ENCODE results near the gene ZMAT5. TPM values are rescaled to one million over a fixed set of nuclear protein-coding genes. Genes with fewer than 3 reads are reported as not detected.
A peak's percentile ranks its signal among the peaks of the same experiment; 100 is the strongest.

The ZMAT5 gene
- total RNA-seq, 3 donors from 2014 or later = 23.9 to 27.8 (median 26.5) TPM

GRCh38 chr22:29693161-29693560, 73.6 kb downstream of the ZMAT5 start:
- H3K4me1 Mint-ChIP-seq (ENCODE audit: low read depth) = peaks cover 15% of the 10 kb centered on the region
- DNase-seq (no peak), ATAC-seq (no peak)
- H3K9me3 Mint-ChIP-seq = no peaks in the 10 kb centered on the region
- H3K27me3 Mint-ChIP-seq (ENCODE audit: low read depth) = no peaks in the 10 kb centered on the region
- H3K36me3 Mint-ChIP-seq (ENCODE audit: insufficient read depth) = peaks cover 14% of the 10 kb centered on the region
- H3K4me3 Mint-ChIP-seq = no peak overlapping the region

DNA sequence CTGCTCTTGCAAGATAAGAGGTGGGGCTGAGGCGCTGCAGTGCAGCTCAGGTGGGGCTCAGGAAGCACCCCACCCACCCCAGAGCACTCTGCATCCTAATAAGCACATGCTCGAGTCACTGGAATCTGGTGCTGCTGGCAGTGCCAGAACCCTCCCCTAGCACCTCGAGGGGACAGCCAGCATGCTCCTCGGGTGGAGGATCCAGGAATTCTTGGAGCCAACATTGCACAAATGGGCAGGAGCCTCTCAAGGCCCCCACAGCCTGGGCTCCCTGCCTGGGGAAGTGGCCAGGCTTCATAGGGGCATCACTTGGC, 74.5 kb downstream of the ZMAT5 start:
- no peak overlapping the region for H3K4me3 Mint-ChIP-seq
- no peaks in the 10 kb centered on the region for H3K27me3 Mint-ChIP-seq (ENCODE audit: low read depth)
- peaks cover 14% of the 10 kb centered on the region for H3K36me3 Mint-ChIP-seq (ENCODE audit: insufficient read depth)
- no peak for ATAC-seq
- no peak for DNase-seq
- peaks cover 15% of the 10 kb centered on the region for H3K4me1 Mint-ChIP-seq (ENCODE audit: low read depth)
- no peaks in the 10 kb centered on the region for H3K9me3 Mint-ChIP-seq

DNA sequence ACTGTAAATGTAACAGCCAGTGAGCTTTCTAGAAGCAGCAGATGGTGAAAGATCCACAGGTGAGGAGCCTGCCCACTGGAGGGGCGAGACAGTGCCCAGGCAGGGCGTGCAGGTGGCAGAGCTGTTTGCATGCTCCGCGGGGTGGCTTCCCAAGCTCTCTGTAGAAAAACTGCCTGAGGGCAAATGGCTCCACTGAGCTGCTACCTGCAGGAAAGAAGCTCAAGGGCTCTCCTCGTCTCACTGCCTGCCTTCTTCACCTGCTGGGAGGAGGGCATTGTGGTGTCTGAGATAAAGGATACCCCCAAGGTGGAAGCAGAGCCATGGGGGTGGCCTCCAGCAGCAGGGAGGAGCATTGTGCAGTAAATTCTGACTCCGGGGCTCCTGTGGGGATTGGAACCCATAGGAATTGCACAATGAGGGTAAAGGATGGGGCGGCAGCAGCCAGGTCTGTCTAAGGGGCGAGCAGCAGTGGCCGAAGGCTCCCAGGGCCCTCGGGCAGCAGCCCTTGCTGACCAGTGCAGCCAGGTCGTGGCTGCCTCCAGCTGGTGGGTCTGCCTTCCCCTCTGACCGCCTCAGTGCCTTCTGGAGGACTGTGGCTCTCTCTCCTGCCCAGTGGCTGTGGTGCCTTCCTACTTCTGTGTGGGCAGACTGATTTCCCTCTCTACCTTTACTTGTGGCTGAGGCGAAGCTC, 75.0 kb downstream of the ZMAT5 start:
- H3K9me3 Mint-ChIP-seq = no peaks in the 10 kb centered on the region
- no peaks in the 10 kb centered on the region for H3K27me3 Mint-ChIP-seq (ENCODE audit: low read depth)
- DNase-seq = no peak
- H3K4me3 Mint-ChIP-seq = no peak overlapping the region
- H3K36me3 Mint-ChIP-seq (ENCODE audit: insufficient read depth) = peaks cover 19% of the 10 kb centered on the region
- ATAC-seq = no peak
- H3K4me1 Mint-ChIP-seq (ENCODE audit: low read depth) = peaks cover 15% of the 10 kb centered on the region

GRCh38 chr22:29690476-29690875, 76.3 kb downstream of the ZMAT5 start:
- Mint-ChIP-seq H3K4me3 (no peak overlapping the region), H3K4me1 (ENCODE audit: low read depth) (peaks cover 15% of the 10 kb centered on the region), H3K36me3 (ENCODE audit: insufficient read depth) (peaks cover 19% of the 10 kb centered on the region), H3K27me3 (ENCODE audit: low read depth) (no peaks in the 10 kb centered on the region), H3K9me3 (no peaks in the 10 kb centered on the region)
- ATAC-seq = no peak
- no peak for DNase-seq

- Mint-ChIP-seq H3K4me1 (ENCODE audit: low read depth) (peaks cover 15% of the 10 kb centered on the region), H3K27me3 (ENCODE audit: low read depth) (no peaks in the 10 kb centered on the region), H3K4me3 (no peak overlapping the region), H3K36me3 (ENCODE audit: insufficient read depth) (peaks cover 16% of the 10 kb centered on the region), H3K9me3 (no peaks in the 10 kb centered on the region)
- DNase-seq = peak; percentile 25
- no peak for ATAC-seq
Observed at GRCh38 chr22:29689880-29690213, 77.0 kb downstream of the ZMAT5 start.

GRCh38 chr22:29689206-29689879, 77.5 kb downstream of the ZMAT5 start:
- DNase-seq (no peak), ATAC-seq (no peak)
- Mint-ChIP-seq H3K4me3 (no peak overlapping the region), H3K4me1 (ENCODE audit: low read depth) (peaks cover 15% of the 10 kb centered on the region), H3K27me3 (ENCODE audit: low read depth) (no peaks in the 10 kb centered on the region), H3K9me3 (no peaks in the 10 kb centered on the region), H3K36me3 (ENCODE audit: insufficient read depth) (peaks cover 19% of the 10 kb centered on the region)

GRCh38 chr22:29684244-29684643, 82.6 kb downstream of the ZMAT5 start:
- H3K4me3 Mint-ChIP-seq = no peak overlapping the region
- ATAC-seq (no peak), DNase-seq (no peak)
- H3K4me1 Mint-ChIP-seq (ENCODE audit: low read depth) = no peaks in the 10 kb centered on the region
- H3K9me3 Mint-ChIP-seq = no peaks in the 10 kb centered on the region
- no peaks in the 10 kb centered on the region for H3K27me3 Mint-ChIP-seq (ENCODE audit: low read depth)
- peaks cover 23% of the 10 kb centered on the region for H3K36me3 Mint-ChIP-seq (ENCODE audit: insufficient read depth)

DNA sequence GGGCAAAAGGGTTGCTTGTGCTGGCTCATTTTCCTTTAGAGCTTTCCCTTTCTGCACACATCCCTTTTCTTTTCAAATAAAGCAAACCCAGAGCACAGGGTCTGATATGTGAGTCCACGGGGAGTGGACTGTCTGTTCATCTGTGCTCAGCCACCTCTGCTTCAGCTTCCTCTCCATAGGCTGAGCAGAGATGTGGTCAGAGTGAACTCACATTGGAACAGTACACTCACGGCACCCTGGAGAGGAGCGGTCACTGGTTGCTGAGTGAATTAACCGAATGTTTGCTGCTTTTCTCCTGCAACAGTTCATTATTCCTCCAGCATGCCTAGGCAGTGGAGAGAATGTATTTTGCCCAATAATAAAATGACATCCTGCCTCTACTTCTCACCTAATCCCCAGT, 83.3 kb downstream of the ZMAT5 start:
- Mint-ChIP-seq H3K27me3 (ENCODE audit: low read depth) (no peaks in the 10 kb centered on the region), H3K4me1 (ENCODE audit: low read depth) (no peaks in the 10 kb centered on the region)

More for the DNA sequence above, 83.3 kb downstream of the ZMAT5 start:
- DNase-seq (no peak), ATAC-seq (no peak)
- no peak overlapping the region for H3K4me3 Mint-ChIP-seq
- peaks cover 25% of the 10 kb centered on the region for H3K36me3 Mint-ChIP-seq (ENCODE audit: insufficient read depth)
- no peaks in the 10 kb centered on the region for H3K9me3 Mint-ChIP-seq

Other genes with a start within 250 kb of the ZMAT5 start
- gene THOC5, start 213.2 kb downstream of the ZMAT5 start, total RNA-seq = 10 to 100 TPM; 69.2 to 69.7 (median 69.5) TPM
- 10 to 100 TPM; 11.8 to 15.2 (median 12.9) TPM for gene NIPSNAP1, start 185.9 kb downstream of the ZMAT5 start, total RNA-seq
- gene NF2, start 163.4 kb downstream of the ZMAT5 start, total RNA-seq = 10 to 100 TPM; 65.4 to 70.2 (median 66.0) TPM
- under 1 TPM; 0.11 to 0.20 (median 0.13) TPM for gene CABP7, start 47.0 kb downstream of the ZMAT5 start, total RNA-seq
- gene UQCR10, start 362 bp upstream of the ZMAT5 start, total RNA-seq = 100 to 1,000 TPM in 1 of 3 donors, 10 to 100 TPM in 2; 90.9 to 103 (median 91.1) TPM
- gene ASCC2, start 71.3 kb upstream of the ZMAT5 start, total RNA-seq = 10 to 100 TPM; 83.5 to 95.7 (median 84.9) TPM
- gene MTMR3, start 116.2 kb upstream of the ZMAT5 start, total RNA-seq = 10 to 100 TPM; 15.2 to 19.8 (median 15.8) TPM